Immature natural killer cell (primary cell): ENCODE data around the gene STARD10. TPM values are rescaled to one million over a fixed set of nuclear protein-coding genes. Genes with fewer than 3 reads are reported as not detected.

Source experiments
- DNase-seq, 3 donors: peaks; one replicate each; pipeline ENCODE4 v3.0.0; 2022; ENCODE audit warnings: mixed read lengths in 1 of 3
- H3K27ac Mint-ChIP-seq, 6 donors: one replicate each; pipeline ENCODE4 v1.8.0; 2020; ENCODE audit warnings: mixed read lengths in 6 of 6, mild to moderate bottlenecking in 5 of 6, inconsistent platforms in 4 of 6, moderate library complexity in 3 of 6
- H3K27me3 Mint-ChIP-seq, 3 donors: one replicate each; pipeline ENCODE4 v1.8.0; 2020 to 2021; ENCODE audit warnings: low read depth in 3 of 3, mild to moderate bottlenecking in 3 of 3, mixed read lengths in 3 of 3, moderate library complexity in 3 of 3, inconsistent platforms in 1 of 3
- H3K36me3 Mint-ChIP-seq, 3 donors: one replicate each; pipeline ENCODE4 v1.8.0; 2020; ENCODE audit warnings: mixed read lengths in 3 of 3, inconsistent platforms in 2 of 3, mild to moderate bottlenecking in 2 of 3
- H3K4me1 Mint-ChIP-seq, 2 donors: one replicate each; pipeline ENCODE4 v1.8.0; 2020; ENCODE audit warnings: inconsistent platforms in 2 of 2, mild to moderate bottlenecking in 2 of 2, mixed read lengths in 2 of 2, moderate library complexity in 1 of 2
- H3K4me3 Mint-ChIP-seq, 5 donors: one replicate each; pipeline ENCODE4 v1.8.0; 2020; ENCODE audit warnings: mild to moderate bottlenecking in 5 of 5, mixed read lengths in 5 of 5, inconsistent platforms in 3 of 5, moderate library complexity in 3 of 5
- H3K9me3 Mint-ChIP-seq, 6 donors: one replicate each; pipeline ENCODE4 v1.8.0; 2020; ENCODE audit warnings: mild to moderate bottlenecking in 6 of 6, mixed read lengths in 6 of 6, inconsistent platforms in 4 of 6, moderate library complexity in 3 of 6
- polyA plus RNA-seq, 3 donors: library from polyadenylated mRNA; unstranded; fragments of 300-500 nt; fragmentation: Illumina TruSeq; gene quantifications; one replicate each; pipeline ENCODE4 v1.2.3, GENCODE V29; 2021

Gene STARD10
- polyA plus RNA-seq, result 10 to 100 TPM; 26.3 to 50.1 (median 35.6) TPM

- Mint-ChIP-seq H3K27me3 (peaks cover 4 to 9% (median 9%) of the 10 kb centered on the region in 3 donors), H3K36me3 (peaks cover 0 to 3% (median 0%) of the 10 kb centered on the region in 3 donors), H3K27ac (peak within 1 kb of the TSS; percentile 97 to 100 (median 99)), H3K4me1 (peaks cover 18 to 22% of the 10 kb centered on the region in 2 donors), H3K9me3 (no peaks in the 10 kb centered on the region), H3K4me3 (peak within 1 kb of the TSS; percentile 96 to 99 (median 98))
- peak; percentile 95 to 97 (median 97) for DNase-seq
Observed at GRCh38 chr11:72793425-72794367, at the start of gene STARD10. STARD10 (minus strand) TSS chr11:72794047; CDS start chr11:72781181, 12,866 bp downstream.

GRCh38 chr11:72842653-72843330 lies 48.9 kb upstream of the STARD10 start:
- H3K27ac Mint-ChIP-seq, result no peak overlapping the region

GRCh38 chr11:72842126-72842525 lies 48.3 kb upstream of the STARD10 start:
- DNase-seq, result no peak
- no peaks in the 10 kb centered on the region for H3K9me3 Mint-ChIP-seq
- H3K4me3 Mint-ChIP-seq, result no peak overlapping the region
- H3K27ac Mint-ChIP-seq, result peak overlapping the region in 1 of 6 donors; percentile 30
- peaks cover 0 to 2% (median 0%) of the 10 kb centered on the region in 3 donors for H3K27me3 Mint-ChIP-seq
- H3K36me3 Mint-ChIP-seq, result peaks cover 15 to 41% (median 22%) of the 10 kb centered on the region in 3 donors
- H3K4me1 Mint-ChIP-seq, result no peaks in the 10 kb centered on the region

More at GRCh38 chr11:72842653-72843330, 48.9 kb upstream of the STARD10 start:
- no peak for DNase-seq
- Mint-ChIP-seq H3K4me1 (no peaks in the 10 kb centered on the region), H3K9me3 (no peaks in the 10 kb centered on the region), H3K27me3 (peaks cover 0 to 2% (median 0%) of the 10 kb centered on the region in 3 donors), H3K4me3 (no peak overlapping the region), H3K36me3 (peaks cover 15 to 41% (median 24%) of the 10 kb centered on the region in 3 donors)

- Mint-ChIP-seq H3K4me1 (no peaks in the 10 kb centered on the region), H3K36me3 (peaks cover 15 to 41% (median 21%) of the 10 kb centered on the region in 3 donors), H3K9me3 (no peaks in the 10 kb centered on the region), H3K27me3 (peaks cover 0 to under 1% (median 0%) of the 10 kb centered on the region in 3 donors), H3K4me3 (no peak overlapping the region), H3K27ac (no peak overlapping the region)
- no peak for DNase-seq
Observed at GRCh38 chr11:72841397-72841796, 47.5 kb upstream of the STARD10 start.

GRCh38 chr11:72840780-72841179 lies 46.9 kb upstream of the STARD10 start:
- Mint-ChIP-seq H3K36me3 (peaks cover 15 to 41% (median 21%) of the 10 kb centered on the region in 3 donors), H3K27me3 (no peaks in the 10 kb centered on the region), H3K9me3 (no peaks in the 10 kb centered on the region), H3K27ac (no peak overlapping the region), H3K4me1 (no peaks in the 10 kb centered on the region), H3K4me3 (no peak overlapping the region)
- no peak for DNase-seq

GRCh38 chr11:72838691-72839305 lies 45.0 kb upstream of the STARD10 start:
- H3K9me3 Mint-ChIP-seq, result no peaks in the 10 kb centered on the region
- H3K4me1 Mint-ChIP-seq, result peaks cover 3 to 4% of the 10 kb centered on the region in 2 donors
- peak overlapping the region in 3 of 6 donors; percentile 8 to 55 (median 10) for H3K27ac Mint-ChIP-seq
- H3K36me3 Mint-ChIP-seq, result peaks cover 15 to 38% (median 21%) of the 10 kb centered on the region in 3 donors
- no peak overlapping the region for H3K4me3 Mint-ChIP-seq
- H3K27me3 Mint-ChIP-seq, result peaks cover 0 to 4% (median 0%) of the 10 kb centered on the region in 3 donors
- DNase-seq, result no peak

DNA sequence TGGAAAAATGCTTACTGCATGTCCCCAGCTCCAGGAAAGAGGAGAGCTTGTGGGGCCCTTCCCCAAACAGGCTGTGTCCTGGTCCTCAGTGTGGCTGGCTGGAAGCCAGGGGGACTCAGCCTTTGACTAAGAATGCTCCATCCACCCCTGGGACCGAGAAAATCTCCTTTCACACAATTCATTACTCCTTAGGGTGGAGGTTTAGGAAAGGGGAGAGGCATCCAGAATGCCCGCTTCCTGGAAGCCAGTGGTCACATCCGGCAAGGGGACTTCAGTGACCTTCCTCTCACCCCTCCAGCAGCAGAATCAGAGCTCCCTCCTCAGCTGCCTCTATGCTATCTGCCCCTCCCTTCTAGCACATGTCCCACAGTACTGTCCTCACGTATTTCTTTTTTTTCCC lies 42.3 kb upstream of the STARD10 start:
- Mint-ChIP-seq H3K27ac (peak overlapping the region in 1 of 6 donors; percentile 46), H3K4me3 (no peak overlapping the region), H3K36me3 (peaks cover 6 to 19% (median 8%) of the 10 kb centered on the region in 3 donors), H3K27me3 (peaks cover 0 to 4% (median 0%) of the 10 kb centered on the region in 3 donors), H3K4me1 (peaks cover 6 to 16% of the 10 kb centered on the region in 2 donors), H3K9me3 (no peaks in the 10 kb centered on the region)
- no peak for DNase-seq

- H3K27me3 Mint-ChIP-seq, result peaks cover 0 to 6% (median 3%) of the 10 kb centered on the region in 3 donors
- peaks cover 6 to 16% of the 10 kb centered on the region in 2 donors for H3K4me1 Mint-ChIP-seq
- DNase-seq, result no peak
- H3K9me3 Mint-ChIP-seq, result no peaks in the 10 kb centered on the region
- peaks cover under 1 to 15% (median 6%) of the 10 kb centered on the region in 3 donors for H3K36me3 Mint-ChIP-seq
- H3K27ac Mint-ChIP-seq, result peak overlapping the region; percentile 16 to 81 (median 48)
- H3K4me3 Mint-ChIP-seq, result no peak overlapping the region
Observed at GRCh38 chr11:72834905-72835304, 41.1 kb upstream of the STARD10 start.

- H3K27ac Mint-ChIP-seq, result peak overlapping the region in 2 of 6 donors; percentile 42 to 62
- no peak for DNase-seq
- H3K9me3 Mint-ChIP-seq, result no peaks in the 10 kb centered on the region
- peaks cover 0 to 6% (median 3%) of the 10 kb centered on the region in 3 donors for H3K27me3 Mint-ChIP-seq
- H3K4me3 Mint-ChIP-seq, result no peak overlapping the region
- H3K36me3 Mint-ChIP-seq, result peaks cover 0 to 14% (median 3%) of the 10 kb centered on the region in 3 donors
- H3K4me1 Mint-ChIP-seq, result peaks cover 7 to 16% of the 10 kb centered on the region in 2 donors
Observed at GRCh38 chr11:72833811-72834493, 40.1 kb upstream of the STARD10 start.

- peak overlapping the region in 5 of 6 donors; percentile 41 to 81 (median 60) for H3K27ac Mint-ChIP-seq
- DNase-seq, result no peak
- H3K36me3 Mint-ChIP-seq, result peaks cover 0 to 7% (median 3%) of the 10 kb centered on the region in 3 donors
- H3K9me3 Mint-ChIP-seq, result no peaks in the 10 kb centered on the region
- peaks cover 0 to 9% (median 3%) of the 10 kb centered on the region in 3 donors for H3K27me3 Mint-ChIP-seq
- H3K4me3 Mint-ChIP-seq, result no peak overlapping the region
- peaks cover 14 to 21% of the 10 kb centered on the region in 2 donors for H3K4me1 Mint-ChIP-seq
Observed at GRCh38 chr11:72833083-72833733, 39.4 kb upstream of the STARD10 start.

DNA sequence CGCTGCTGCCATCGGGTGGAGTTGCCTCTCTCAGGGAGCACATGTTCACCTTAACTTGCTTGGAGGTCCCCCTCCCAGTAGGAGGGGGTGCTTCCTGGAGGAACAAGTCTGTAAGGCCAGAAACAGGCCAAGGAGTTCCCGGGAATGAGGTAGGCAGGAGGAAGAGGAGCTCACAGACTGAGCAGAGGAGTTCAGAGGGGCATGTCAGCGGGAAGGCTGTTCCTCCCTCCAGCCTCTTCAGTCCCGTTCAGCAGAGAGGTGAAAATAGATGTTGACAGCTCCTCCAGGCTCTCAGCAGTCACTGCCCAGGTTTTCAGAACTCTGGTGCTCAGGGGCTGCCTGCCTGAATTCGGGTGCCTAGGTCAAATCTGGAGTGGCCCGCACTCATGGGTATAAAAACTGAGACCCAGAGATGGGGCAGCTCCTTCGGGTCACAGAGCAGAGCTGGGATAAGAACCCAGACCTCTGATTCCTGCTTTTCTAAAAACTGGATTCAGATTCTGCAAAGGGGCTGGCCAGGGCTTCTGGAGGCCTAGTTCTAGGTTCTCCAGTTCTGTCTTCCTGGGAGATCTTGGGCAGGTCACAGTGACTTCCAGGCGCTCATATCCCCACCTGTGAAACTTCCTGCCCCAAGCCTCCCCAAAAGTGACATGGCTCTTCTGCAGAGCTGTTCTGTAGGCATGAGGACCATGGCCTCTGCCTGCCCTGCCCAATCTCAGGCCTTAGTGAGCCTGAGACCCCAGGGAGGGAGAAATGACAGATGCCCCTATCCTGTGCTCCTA lies 38.6 kb upstream of the STARD10 start:
- Mint-ChIP-seq H3K36me3 (peaks cover 0 to 7% (median 3%) of the 10 kb centered on the region in 3 donors), H3K4me3 (no peak overlapping the region), H3K27ac (peak overlapping the region; percentile 57 to 81 (median 72)), H3K9me3 (no peaks in the 10 kb centered on the region), H3K27me3 (peaks cover 0 to 15% (median 7%) of the 10 kb centered on the region in 3 donors), H3K4me1 (peaks cover 22 to 28% of the 10 kb centered on the region in 2 donors)
- DNase-seq, result no peak
